Stimulated activated CD8-positive, alpha-beta memory T cell treated with anti-CD3 and anti-CD28 coated beads, Interleukin-4, amount 100 ng/mL, for 48 hours (primary cell): ENCODE data around the gene AGXT.

Experiments
- DNase-seq: peaks from one replicate; pipeline ENCODE4 v3.0.0-alpha.2; 2020

Gene AGXT

DNA sequence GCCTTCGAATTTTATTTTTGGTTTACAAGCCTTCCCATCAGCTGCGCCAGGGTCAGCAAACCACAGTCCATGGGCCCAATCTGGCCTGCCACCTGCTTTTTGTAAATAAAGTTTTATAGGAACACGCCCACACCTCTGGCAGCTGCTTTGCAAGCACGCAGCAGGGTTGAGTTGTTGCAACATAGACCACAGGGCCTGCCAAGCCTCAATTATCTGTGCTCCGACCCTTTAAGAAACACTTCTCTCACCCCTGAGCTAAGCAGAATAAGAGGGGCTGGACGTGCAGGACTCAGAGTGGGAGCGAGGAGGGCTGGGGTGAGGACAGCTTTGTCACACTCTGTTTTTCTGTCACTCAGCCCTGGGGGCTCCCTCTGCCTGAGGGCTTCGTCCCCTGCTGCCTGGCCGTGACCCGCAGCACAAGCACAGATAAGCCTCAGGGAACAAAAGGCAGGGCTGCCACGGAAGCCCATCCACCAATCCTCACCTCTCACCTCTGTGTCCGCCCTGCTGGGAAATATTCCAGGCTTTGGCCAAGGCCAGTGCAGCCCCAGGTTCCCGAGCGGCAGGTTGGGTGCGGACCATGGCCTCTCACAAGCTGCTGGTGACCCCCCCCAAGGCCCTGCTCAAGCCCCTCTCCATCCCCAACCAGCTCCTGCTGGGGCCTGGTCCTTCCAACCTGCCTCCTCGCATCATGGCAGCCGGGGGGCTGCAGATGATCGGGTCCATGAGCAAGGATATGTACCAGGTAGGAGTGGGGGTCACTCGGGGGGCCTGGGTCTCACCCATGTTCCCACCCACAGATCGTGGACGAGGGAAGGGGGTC is at the start of gene AGXT:
Gene AGXT, plus strand, starts transcription at position 539 of the 823 bp plus-strand sequence. Its CDS starts 42 bp downstream, at position 581.
- no peak for DNase-seq

DNA sequence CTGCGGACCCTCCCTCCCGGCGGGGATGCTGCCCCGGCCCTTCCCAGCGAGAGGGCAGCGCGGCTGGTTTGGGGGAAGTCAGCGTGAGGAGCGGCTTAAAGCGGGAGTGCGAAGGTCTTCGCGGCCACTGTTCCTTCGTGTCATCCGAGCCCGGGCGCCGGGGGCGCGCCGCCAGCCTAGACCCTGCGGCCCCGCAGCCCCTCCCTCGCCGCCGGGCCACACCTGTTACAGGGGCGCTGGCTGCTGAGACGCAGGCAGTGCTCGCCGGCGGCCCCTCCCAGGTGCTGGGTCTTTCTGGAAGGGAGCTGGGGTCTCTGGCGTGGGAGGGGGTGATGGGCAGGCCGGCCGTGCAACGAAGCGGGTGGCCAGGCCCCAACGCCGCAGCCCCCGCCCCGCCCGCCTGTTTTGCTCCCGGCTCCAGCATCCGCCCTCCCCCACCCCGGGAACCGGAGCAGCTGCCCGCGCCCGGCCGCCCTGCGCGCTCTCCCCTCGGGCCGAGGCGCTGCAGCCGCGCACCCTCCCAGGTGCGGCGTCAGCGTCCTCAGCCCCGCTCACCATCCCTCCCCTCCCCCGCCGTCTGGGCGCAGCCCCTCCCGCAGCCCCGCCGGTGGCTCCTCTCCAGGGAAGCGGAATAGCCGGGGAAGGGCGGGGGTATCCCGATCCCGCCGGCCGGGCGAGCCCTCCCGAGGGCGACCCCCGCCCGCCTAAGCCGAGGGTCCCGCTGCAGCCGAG is 49.3 kb upstream of the AGXT start:
- peak; percentile 24 for DNase-seq

DNA sequence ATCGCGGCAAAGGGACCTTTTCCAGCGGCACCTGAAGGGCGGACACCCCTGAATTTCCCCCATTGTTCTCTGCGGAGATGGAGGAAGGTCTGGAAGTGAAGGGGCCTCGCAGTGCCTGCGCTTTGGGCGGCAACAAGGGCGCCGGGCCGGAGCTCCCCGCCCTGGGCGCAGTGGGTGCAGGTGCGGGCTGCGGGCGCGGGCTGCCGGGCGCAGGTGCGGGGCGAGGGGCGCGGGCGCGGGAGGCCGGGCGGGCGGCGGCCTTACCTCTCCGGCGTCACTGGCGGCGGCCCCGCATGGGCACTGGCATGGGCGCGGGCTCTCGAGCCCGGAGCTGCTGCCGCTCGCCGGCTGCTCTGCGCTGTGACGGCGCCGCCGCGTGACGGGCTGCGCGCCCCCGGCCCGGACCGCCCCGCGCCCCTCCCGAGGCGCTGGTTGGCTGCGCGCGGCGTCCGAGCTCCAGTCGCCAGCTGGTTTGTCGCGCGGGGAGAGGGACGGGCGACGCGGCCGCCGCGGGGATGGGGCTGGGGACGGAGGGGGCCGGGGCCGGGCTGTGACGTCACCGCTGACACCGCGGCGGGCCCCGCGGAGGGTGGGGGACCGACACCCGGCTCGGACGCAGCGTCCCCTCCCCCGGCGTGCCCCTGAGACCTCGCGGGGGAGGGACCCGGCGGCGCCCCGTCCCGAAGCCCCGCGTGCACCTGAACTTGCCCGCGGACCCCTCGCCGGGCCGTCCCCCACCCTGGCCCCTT is 48.6 kb upstream of the AGXT start, which contains the start of gene KIF1A:
Gene KIF1A, minus strand, starts transcription at position 362 of the 749 bp plus-strand sequence. CDS start 22,467 bp downstream, outside the sequence.
- peak; percentile 30 for DNase-seq

DNA sequence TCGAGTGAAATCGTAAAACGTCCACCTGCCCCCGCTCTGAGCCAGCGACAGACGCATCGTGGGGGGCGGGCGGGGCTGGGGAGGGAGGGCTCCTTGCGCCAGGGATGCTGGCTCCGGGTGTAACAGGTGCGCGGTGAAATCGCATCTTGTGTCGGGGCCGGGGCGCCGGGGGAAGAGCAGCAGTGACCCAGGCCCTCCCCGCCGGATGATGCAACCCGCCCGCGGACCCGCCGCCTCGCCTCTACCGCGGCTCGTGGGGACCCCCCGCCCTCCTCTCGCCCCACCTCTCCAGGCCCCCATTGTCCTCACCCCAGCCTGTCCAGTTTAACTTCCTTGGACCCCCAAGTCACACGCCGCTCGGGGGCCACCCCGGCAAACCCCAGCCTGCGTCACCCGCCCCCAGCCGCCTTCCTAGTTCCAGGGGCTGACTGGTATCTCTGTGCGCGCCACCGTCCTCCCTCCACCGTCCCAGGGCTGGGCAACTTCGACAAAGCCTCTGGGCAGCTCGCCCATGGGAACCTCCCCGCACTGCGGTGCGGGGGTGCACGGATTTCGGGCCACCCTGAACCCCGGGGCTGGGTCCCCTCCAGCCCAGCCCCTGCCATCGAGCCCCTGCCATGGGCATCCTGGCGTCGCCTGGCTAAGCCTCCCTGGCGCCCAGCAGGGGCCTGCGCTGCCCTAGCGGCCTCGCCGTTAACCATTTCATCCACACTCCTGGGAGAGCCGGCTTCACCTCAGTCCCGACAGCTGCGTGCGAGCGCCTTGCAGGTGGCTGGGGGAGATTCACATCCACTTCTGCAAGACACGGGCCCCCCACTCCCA is 47.8 kb upstream of the AGXT start:
- DNase-seq = peak; percentile 60

DNA sequence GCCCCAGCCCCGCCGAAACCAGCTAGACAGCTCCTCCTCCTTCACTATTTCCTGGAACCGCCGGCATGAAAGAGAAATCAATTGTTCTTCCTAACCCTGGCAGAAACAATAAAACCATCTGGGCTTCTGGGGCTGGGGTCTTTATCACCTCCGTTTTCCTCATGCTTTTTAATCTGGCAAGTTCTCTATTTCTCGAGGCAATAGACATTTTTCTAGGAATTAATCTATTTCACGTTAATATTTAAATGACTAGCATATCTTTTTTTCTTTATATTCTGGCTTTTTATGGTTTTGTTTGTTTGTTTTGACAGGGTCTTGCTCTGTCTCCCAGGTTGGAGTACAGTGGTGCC is 47.2 kb upstream of the AGXT start:
- DNase-seq = no peak

DNA sequence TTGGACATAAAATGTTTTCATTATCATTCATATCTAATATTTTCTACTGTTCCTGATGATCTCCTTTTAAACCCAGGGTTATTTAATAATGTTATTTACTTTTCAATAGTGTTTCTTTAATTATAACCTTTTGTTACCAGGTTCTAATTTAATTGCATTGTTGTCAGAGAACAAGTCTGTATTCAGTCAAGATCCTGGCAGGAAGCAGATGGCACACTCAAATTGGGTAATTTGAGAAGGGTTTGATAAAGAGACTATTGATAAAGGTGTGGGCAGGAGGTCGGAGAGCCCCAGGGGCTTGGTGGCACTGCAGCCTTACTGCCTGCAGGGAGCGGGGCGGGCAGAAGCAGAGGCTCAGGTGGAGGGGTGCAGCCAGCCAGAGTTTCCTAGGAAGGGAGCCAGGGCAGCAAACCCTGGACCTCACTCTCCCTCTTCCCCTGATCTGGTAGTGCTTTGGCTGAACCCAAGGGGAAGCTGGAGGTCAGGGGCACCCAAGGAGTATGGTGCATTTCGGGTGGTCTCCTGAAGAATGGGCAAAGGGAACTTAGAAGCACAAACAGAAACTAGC is 46.3 kb upstream of the AGXT start:
- DNase-seq = peak; percentile 10

DNA sequence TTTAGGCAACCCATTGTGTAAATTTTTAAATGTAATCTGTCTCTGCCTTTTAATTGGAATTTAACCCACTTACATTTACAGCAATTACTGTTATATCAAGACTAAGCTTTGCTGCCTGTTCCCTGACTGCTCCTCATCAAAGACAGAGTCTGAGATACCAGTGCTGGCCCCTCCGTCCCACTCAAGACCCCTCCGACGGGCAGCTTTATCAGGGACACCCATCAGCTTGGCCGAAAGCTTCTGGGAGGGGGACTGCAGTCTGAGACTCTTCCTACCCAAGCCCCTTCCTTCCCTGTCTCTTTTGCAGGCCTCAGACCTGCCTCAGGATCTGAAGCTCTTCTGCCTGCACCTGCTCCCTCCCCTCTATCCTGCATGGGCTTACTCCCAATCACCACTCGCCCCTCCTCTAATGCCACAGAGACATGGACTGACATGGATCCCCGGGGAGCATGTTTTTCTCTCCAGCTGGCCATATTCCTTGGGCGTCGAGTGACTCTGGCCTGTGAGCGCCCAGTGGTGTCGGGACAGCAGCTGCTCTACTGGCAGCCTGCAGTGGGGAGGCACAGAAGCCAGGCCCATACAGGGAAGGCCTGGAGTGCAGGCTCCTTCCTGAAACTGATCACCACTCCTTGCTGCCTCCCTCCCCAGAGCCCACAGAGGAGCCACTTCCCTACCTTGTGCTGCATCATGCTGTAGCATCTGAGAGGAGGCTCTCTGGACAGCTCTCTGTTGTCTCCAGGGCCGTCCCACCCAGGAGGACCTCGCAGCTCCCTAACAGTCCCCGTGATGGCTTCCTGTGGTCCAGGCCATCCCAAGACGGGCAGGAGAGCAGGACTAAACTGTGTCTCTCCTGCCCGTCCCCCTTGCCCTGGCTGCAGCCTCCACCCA is 44.9 kb upstream of the AGXT start:
- DNase-seq = peak; percentile 9

DNA sequence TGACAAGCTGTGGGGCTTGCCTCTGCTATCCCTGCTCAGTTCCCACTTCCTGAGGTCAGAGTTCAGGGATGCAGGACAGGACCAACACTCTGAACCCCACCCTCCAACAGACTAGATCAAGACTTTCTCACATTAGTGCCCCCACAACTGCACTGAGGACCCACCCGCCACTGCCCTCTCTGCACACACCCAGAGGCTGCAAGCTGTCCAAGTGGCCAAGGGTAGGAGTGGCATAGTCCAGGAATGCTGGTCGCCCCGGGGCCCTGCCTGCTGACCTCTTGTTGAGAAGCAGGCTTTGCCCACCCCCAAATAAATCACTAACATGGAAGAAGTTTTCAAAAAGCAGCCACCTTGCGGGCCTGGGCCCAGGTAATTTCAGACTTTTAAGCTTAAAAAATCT is 43.1 kb upstream of the AGXT start:
- DNase-seq = peak; percentile 5

DNA sequence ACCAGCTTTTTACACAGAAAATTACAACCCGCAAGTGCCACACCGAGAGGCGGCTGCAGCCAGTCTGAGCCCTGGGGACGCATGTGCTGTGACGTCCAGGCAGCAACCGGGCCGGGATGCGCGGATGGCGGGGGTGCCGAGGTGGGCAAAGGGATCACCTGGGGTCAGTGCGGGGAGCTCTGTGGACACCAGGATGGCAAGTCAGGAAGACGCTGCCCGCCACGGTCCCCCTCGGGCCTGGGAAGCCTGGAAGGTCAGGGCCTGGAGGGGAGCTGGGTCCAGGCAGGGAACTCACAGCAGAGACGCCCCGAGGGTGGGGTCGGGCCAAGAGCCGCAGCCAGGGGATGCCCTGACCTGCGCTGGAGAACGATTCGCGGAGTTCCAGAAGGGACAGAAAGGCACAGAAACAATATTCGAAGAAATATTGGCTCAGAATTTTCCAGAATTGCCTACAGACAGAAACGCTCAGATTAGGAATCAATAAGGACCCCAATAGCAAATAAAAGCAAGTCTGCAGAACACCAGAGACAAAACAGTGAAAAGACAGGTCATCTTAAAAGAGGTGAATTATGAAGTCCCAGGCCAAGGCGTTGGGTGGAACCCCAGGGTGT is 36.9 kb upstream of the AGXT start:
- DNase-seq = no peak

DNA sequence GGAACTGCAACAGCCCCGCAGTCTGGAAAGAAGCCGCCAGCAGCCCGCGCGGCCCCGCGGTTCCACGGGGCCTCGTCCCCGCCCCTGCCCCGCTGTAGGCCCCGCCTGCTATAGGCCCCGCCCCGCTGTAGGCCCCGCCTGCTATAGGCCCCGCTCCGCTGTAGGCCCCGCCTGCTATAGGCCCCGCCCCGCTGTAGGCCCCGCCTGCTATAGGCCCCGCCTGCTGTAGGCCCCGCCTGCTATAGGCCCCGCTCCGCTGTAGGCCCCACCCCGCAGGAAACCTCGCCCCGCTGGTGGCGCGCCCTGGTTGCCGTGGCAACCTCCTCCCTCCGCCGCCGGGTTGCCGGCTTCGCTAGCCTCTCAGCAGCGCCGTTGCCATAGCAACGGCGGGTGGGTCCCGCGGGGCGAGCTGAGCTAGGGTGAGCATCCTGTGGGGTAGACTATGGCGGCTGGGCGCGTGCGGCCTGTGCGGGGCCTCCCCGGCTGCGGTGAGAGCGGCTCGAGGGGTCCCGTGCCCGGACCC is 36.4 kb upstream of the AGXT start:
- peak; percentile 97 for DNase-seq

DNA sequence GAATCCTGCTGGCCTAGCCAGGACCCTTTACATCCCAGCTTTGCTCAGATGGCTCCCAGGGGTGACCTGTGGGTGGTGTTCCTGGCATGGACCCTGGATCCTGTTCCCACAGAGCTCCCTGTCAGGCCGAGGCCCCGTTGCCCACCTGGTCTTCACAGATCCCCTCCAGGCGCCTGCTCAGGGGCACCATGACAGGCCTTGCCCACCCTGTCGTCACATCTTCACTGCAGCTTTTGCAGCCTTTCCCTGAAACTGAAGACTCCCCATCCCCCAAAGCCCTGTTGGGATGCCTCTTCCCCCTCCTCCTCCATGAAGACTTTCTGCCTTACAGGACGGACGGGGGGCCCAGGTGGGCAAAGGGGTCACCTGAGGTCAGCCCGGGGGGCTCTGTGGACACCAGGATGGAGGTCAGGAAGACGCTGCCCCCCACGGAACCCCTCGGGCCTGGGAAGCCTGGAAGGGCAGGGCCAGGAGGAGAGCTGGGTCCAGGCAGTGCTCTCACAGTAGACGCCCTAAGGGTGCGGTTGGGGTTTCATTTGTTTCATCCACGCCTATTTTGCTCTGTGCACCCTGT is 35.6 kb upstream of the AGXT start:
- DNase-seq = no peak

DNA sequence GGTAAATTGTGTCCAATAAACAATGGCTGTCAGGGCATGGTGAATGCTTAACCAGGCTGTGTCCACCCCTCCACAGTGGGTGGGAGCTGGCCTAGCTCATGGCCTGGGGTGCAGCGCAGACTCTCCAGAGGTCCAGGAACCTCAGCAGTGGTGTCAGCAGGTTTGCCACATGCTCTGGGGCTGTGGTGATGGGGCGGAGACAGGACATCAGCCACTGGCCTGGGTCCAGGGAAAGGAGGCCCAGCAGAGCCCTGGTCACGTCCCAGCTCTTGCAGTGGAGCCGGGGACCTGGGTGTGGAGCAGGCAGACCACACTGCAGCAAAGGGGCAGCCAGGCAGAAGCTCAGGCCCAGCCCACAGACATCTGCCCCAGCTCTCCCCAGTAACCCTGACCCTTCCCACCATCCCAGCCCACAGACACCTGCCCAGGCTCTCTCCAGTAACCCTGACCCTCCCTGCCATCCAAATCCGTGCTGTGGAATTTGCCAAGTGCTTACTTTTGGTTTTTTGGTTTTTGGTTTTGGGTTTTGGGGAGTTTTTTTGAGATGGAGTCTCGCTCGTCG is 34.8 kb upstream of the AGXT start:
- no peak for DNase-seq

DNA sequence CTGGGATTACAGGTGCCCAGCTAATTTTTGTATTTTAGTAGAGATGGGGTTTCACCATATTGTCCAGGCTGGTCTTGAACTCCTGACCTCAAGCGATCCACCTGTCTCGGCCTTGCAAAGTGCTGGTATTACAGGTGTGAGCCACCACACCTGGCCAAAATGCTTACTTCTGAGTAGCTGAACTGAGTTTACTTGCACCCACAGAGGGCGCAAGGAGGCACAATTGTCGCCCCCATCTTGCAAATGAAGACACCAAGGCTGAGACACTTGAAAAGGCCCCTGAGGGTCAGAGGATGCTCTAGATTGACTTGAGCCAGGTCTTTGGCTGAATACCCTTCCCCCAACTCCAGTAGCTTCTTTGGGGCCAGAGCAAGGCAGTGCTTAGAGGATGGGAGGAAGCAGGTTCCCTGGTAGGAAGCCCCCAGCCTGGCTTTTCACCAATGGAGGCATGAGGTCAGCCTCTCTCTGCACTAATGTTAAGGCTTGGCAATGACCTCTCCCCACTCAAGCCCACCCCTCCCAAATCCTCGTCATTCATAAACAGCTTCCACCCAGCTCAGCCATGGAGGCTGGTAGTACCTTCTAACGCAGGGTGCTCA is 34.1 kb upstream of the AGXT start:
- no peak for DNase-seq

DNA sequence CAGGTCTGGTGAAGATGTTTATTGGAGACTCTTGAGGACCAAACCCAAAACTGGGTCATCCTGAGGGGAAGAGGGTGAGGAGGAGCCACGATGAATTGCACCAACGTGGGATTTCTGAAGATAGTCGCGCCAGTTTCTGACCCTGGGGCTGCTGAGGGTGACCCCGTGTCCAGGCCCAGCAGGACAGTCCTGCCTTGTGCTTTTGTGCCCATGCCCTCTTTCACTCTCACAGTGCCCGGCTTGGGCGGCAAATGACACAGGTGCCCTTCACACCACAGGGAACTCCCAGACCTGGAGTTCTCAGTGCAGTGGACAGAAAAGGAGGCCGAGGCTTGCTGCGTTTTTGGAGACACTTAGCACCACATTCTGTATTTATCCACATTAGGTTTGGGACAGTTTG is 33.1 kb upstream of the AGXT start:
- no peak for DNase-seq

DNA sequence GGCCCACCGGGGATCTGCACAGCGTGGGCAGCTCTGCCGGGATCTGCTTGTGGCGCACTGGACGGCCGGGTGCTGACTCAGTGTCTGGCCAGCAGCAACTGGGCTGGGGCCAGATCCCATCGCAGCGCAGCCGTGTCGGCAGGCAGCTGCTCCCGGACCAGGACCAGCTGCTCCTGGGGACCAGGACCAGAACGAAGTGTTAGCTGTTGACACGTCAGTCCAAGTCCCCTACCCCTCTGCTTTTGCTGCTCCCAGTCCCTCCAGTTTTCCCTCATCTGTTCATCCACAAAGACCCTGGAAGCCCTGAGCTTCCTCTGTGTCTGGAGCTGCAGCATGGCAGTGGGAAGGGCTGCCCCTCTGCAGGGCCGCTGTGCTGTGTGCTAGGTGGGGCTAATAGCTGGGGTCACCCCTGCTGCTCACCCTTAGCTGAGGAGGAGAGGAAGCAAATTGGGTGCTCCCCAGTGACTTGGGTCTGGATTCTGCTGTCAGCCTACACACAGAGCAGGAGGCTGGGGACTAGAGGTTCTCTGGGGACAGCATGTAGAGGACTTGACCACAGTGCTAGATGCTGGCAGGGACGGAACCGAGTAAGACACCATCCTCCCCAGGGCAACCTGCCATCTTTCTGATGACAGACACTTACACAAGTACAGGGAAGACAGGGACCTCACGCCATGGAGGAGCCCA is 31.7 kb upstream of the AGXT start:
- DNase-seq = no peak

DNA sequence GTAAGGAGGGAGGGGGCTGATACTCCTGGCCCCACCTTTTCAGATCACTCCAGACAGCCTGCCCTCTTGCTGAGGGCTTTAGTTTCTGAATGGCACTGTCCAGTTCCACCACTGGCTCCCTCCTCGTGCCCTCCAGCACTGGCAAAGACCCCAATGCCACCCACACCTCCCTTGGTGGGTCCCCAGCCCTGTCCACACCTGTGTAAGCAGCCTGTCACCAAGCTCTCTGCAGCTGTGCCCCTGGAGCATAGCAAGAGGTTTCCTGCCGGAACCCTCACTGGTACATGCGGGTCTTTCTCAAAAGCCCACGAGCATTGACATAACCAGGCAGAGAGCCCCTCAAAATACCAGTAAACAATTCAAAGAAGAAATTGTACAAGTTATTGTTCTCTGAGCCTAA is 31.0 kb upstream of the AGXT start:
- DNase-seq = no peak

DNA sequence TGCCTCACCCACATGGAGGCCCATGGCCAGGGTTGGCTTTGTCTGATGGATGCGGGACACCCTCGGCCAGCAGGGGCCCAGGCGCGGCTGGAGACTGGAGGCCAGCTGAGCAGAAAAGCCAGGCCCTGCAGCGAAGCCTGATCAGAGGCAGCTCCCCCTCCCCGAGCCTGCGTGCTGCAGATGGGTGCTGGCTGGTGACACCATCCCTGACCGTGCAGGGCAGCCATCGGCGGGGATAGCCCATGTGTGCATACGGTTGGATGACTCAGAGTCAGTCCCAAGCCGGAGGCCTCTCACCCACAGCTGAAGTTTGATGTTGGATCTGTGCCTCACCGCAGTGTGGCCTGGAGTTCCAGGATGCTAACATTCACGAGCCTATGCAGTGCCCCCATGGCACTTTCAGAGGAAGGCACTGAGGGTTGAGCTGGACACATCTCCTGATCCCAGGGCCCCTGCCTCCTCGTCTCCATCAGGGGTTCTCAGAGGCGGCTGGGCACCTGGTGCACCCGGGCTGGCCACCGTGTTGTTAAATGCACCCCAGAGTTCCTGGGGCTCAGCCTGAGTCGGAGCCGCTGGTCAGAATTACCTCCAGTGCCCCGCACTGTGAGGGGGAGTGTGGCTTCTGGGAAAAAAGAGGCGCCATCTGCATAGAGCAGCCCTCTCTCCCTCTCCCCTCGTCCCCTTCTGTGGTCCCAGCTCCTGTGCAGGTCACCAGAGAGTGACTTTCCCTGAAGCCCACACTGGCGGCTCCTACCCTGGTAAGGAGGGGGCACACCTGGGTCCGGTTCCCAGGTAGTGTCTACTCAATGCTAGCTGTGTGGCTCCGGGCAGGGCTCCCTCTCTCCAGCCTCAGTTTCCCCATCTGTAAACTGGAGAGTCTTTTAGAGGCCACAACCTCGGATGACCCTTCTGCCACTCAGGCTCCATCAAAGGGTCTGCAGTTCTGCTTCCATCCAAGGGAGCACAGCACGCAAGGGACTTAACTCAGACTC is 29.2 kb upstream of the AGXT start:
- no peak for DNase-seq
